Fibroblast of skin of scalp (primary cell): ENCODE results near the gene PLK1.
A peak's percentile ranks its signal among the peaks of the same experiment; 100 is the strongest.

ENCODE experiments used
- DNase-seq: peaks from one replicate; pipeline ENCODE4 v3.0.0-alpha.2; 2013

PLK1 gene

DNA sequence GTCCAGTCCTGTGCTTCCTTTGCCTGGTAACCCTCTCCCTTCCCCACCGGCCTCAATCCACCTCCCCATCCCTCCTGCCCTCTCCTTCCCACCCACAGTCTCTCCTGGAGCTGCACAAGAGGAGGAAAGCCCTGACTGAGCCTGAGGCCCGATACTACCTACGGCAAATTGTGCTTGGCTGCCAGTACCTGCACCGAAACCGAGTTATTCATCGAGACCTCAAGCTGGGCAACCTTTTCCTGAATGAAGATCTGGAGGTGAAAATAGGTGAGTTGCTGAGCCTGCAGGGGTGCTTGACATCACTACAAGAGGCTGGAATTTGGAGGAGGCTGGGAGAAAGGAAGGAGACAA is 1.3 kb downstream of the PLK1 start:
- DNase-seq: no peak

GRCh38 chr16:23682181-23682580 is 3.5 kb downstream of the PLK1 start:
- no peak for DNase-seq

DNA sequence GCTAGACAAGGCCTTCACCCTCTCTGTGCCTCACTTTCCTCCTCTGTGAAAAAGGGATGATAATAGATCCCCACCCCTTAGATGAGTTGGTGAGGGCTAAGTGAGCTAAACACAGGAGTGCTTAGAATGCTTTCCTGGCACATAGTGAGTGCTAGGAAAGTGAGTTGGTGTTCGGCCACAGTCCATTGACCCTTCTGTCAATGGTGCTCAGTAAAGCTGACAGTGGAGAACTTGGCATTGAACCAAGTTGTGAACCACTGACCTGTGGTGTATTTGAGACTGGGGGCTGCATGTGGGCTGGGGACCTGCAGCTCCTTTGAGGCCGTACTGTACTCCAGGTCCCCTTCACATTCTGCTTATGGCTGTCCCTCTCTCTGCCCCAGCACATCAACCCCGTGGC is 4.8 kb downstream of the PLK1 start:
- no peak for DNase-seq

DNA sequence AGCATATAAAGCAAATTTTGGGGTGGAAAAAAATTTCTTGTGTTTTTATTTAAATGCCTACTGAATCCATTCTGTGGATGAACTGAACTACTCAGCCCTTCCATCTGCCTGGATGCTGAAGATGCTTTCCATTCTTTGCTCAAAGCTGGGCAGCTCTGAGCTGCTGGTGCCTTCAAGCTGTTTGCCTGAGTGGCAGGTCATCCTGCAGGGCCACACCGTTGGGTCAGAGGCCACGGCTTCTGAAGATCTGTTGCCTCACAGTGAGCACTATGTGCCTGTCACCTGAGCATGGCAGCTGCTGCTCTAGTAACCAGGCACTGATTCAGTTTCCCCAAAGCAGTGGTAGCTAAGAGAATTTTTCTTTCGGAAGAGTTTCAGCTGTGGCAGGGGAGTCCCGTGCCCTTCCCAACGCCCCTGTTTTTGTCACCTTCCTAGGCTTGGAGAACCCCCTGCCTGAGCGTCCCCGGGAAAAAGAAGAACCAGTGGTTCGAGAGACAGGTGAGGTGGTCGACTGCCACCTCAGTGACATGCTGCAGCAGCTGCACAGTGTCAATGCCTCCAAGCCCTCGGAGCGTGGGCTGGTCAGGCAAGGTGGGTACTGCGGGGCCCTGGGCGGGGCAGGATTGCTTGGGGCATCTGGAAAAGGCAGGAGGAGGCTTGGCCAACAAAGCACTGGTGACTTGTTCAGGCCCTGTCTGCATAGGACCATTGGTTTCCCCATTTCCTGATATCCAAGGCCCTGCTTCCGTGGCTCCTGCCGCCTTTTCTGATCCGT is 8.5 kb downstream of the PLK1 start:
- DNase-seq: no peak

GRCh38 chr16:23689442-23690187 is 10.9 kb downstream of the PLK1 start:
- DNase-seq: no peak

DNA sequence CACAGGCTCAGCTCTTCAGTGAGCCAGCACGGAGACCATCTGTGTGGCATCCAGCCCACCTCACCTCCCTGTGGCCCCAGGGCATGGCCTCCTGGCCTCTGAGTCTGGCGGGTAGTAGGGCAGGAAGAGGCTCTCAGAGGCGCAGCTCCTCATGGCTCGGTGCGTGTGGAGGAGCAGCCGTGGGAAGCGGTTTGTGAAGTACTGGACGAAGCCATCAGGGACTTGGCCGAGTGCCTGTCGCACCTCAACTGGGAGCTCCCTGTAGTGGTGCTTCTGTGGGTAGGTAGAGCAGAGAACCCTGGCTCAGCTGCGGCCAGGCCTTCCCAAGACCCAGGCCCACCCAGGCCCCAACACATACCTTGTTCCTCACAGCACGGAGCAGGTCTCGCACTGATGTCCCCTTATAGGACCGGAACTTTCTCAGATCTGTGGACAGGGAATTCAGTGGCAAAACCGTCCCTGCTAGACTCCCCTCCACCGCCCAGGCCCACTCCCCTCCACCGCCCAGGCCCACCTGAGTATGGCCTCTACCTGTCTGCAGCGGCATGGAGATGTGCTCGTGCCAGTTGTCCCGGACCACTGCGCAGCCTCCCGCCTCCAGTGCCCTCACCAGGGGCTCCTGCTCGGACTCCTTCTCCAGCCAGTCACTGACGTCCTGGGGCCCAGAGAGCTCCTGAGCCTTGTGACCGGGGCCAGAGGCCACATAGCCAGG is 12.2 kb downstream of the PLK1 start:
- DNase-seq: no peak

GRCh38 chr16:23691483-23692189 is 12.9 kb downstream of the PLK1 start:
- DNase-seq: peak; percentile 44

DNA sequence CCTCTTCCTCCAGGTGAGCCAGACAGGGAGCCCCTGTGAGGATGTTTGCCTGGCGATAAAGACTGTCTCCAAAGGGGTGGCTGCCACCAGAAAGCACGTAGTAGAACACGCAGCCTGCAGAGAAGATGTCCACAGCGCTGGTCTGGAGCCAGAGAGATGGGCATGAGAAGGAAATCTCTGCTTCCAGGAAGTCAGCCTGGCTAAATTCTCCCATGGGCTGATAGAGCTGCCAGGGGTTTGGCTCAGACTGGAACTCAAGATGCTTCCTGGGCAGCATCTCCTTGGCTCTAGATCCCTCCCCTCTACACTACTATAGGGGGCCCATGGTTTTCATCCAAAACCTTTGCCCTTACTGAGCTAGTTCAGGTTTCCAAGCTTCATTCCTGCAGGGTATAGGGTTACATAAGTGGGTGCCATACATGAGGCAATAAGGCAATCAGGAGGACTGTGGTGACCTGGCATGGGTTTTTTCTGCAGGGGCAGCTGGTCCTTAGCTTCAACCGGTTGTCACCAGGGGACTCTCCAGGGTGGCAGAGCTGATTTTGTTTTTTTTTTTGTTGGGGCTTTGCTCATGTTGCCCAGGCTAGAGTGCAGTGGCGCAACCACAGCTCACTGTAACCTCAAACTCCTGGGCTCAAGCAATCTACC is 13.6 kb downstream of the PLK1 start:
- DNase-seq: no peak

- no peak for DNase-seq
Measured at GRCh38 chr16:23694265-23694643, 15.6 kb downstream of the PLK1 start.

- DNase-seq: peak; percentile 11
Measured at GRCh38 chr16:23694644-23695373, 16.1 kb downstream of the PLK1 start.

DNA sequence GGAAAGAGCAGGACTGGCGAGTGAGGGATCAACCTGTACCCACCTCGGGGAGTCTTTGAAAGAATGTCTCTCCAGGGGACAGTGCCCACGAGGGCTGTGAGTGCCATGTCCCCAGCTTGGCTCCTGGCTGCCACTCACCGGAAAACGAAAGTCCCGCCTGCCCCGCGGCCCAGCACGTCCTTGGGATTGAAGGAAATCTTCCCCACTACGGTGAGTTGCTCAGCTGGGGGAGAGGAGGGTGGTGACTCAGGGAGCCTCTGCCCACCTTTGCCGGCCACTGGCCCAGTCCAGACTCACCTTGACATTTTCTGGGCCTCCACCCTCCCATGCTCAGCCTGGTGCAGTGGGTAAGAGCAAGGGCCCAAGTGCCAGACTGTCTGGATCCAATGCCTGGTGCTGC is 17.1 kb downstream of the PLK1 start:
- no peak for DNase-seq

DNA sequence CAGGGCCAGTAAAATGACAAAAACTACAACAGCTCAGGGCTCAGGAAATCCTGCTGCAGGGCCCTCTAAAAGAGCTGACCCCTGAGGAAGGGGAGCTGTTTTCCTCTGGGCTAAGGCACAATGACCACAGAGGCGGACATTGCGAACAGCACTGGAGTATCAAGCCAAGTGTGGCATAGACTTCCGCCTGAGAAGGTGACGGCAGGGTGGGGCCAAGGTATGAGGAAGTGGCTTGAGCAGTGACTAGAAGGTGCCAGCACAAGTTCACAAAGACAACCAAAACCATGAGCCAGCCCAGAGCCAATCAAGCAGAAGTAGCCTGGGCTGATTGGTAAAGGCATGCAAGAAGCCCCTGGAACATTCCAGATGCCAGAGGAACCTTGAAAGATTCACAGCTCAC is 20.4 kb downstream of the PLK1 start:
- DNase-seq: no peak

- DNase-seq: no peak
Measured at GRCh38 chr16:23700093-23700492, 21.4 kb downstream of the PLK1 start.

GRCh38 chr16:23700509-23700908 is 21.8 kb downstream of the PLK1 start:
- no peak for DNase-seq

GRCh38 chr16:23701045-23701444 is 22.4 kb downstream of the PLK1 start:
- no peak for DNase-seq

DNA sequence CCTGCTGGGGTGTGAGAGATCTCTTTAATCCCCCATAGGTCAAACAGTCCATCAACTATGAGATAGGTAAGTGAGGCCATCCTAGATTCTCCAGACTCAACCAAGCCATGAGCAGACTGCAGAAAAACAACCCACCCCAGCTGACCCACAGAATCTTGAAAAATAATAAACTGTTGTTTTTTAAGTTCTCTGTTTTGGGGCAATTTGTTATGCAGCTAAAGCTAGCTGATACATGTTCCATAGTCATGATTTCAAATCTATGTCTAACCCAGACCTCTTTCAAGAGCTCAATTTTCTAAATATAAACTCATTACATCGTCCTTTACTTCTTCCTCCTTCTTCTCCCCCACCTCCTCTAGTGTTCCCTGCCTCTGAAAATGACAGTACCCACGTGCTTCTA is 24.3 kb downstream of the PLK1 start:
- DNase-seq: no peak

- no peak for DNase-seq
Measured at GRCh38 chr16:23704772-23705516, 26.3 kb downstream of the PLK1 start.

GRCh38 chr16:23705517-23705902 is 26.8 kb downstream of the PLK1 start:
- DNase-seq: no peak

DNA sequence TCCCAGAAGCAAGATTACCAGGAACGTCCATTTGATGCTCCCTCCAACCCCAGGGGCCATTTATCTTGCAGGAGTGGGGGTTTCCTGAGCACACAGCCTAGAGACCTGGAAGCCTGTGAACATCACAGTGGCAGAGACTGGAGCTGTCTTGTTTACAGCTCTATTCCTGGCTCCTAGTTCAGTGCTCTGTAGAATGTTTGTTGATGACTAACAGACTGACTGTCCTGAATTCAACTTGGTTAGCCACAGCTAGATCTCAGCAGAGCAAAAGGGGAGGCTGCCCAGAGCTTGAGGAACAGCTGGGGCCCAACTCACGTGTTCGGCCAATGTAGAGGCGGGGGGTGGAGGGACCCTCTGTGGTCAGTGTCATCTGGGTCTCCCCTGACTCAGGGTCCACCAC is 27.8 kb downstream of the PLK1 start:
- no peak for DNase-seq

GRCh38 chr16:23709536-23709935 is 30.8 kb downstream of the PLK1 start:
- no peak for DNase-seq

GRCh38 chr16:23710008-23710407 is 31.3 kb downstream of the PLK1 start:
- no peak for DNase-seq
